HK-2 (cell line): ENCODE data around the gene PHACTR4.
"Not testable (repeated sequence)": the region's sequence is repeated elsewhere in the genome, so short reads cannot be mapped to it uniquely, and the experiment has no call there.

ENCODE experiments used
- DNase-seq: peaks from one replicate; pipeline ENCODE4 v3.0.0-alpha.2; 2018; ENCODE audit not compliant: unreplicated experiment

Gene PHACTR4

GRCh38 chr1:28369371-28370238 lies at the start of gene PHACTR4:
Gene PHACTR4, plus strand, starts transcription at chr1:28369740. Its CDS starts 37,708 bp downstream, at chr1:28407448.
- peak; percentile 96 for DNase-seq

GRCh38 chr1:28322194-28322593 lies 47.3 kb upstream of the PHACTR4 start:
- DNase-seq, result peak; percentile 72

GRCh38 chr1:28323720-28324119 lies 45.8 kb upstream of the PHACTR4 start:
- no peak for DNase-seq

GRCh38 chr1:28326515-28326914 lies 43.0 kb upstream of the PHACTR4 start:
- DNase-seq, result no peak

- peak; percentile 46 for DNase-seq
Measured at GRCh38 chr1:28326984-28327383, 42.6 kb upstream of the PHACTR4 start.

- peak; percentile 54 for DNase-seq
Measured at GRCh38 chr1:28327431-28327830, 42.1 kb upstream of the PHACTR4 start.

- DNase-seq, result no peak
Measured at GRCh38 chr1:28328228-28328648, 41.3 kb upstream of the PHACTR4 start.

- DNase-seq, result no peak
Measured at GRCh38 chr1:28329395-28330153, 40.0 kb upstream of the PHACTR4 start.

GRCh38 chr1:28338897-28339296 lies 30.6 kb upstream of the PHACTR4 start:
- no peak for DNase-seq

GRCh38 chr1:28339551-28339950 lies 30.0 kb upstream of the PHACTR4 start:
- no peak for DNase-seq

- no peak for DNase-seq
Measured at GRCh38 chr1:28340221-28340974, 29.1 kb upstream of the PHACTR4 start.

GRCh38 chr1:28341591-28341990 lies 27.9 kb upstream of the PHACTR4 start:
- DNase-seq, result peak; percentile 62

- no peak for DNase-seq
Measured at GRCh38 chr1:28343405-28343804, 26.1 kb upstream of the PHACTR4 start.

- DNase-seq, result not testable (repeated sequence)
Measured at GRCh38 chr1:28353248-28353810, 16.2 kb upstream of the PHACTR4 start.

GRCh38 chr1:28354121-28354520 lies 15.4 kb upstream of the PHACTR4 start:
- DNase-seq, result peak; percentile 49

- DNase-seq, result peak; percentile 22
Measured at GRCh38 chr1:28358716-28359115, 10.8 kb upstream of the PHACTR4 start.

- peak; percentile 51 for DNase-seq
Measured at GRCh38 chr1:28359592-28360239, 9.8 kb upstream of the PHACTR4 start.

GRCh38 chr1:28364888-28365287 lies 4.7 kb upstream of the PHACTR4 start:
- no peak for DNase-seq

GRCh38 chr1:28365864-28366263 lies 3.7 kb upstream of the PHACTR4 start:
- no peak for DNase-seq

- DNase-seq, result not testable (repeated sequence)
Measured at GRCh38 chr1:28368608-28369007, 932 bp upstream of the PHACTR4 start.
